Activated naive CD4-positive, alpha-beta T cell treated with anti-CD3 and anti-CD28 coated beads for 36 hours (primary cell): ENCODE measurements around the gene CRB1. TPM values are rescaled to one million over a fixed set of nuclear protein-coding genes. Genes with fewer than 3 reads are reported as not detected.

Experiments used
- CTCF ChIA-PET: fragments of 350-600 bp; sonication (Branson Sonifier 250); formaldehyde crosslinking; loops from one replicate; lab custom pipeline; 2021; ENCODE audit warnings: antibody characterized with exemption; lab: Charles Lee
- DNase-seq: peaks from one replicate; pipeline ENCODE4 v3.0.0-alpha.2; 2020
- H3K27ac Mint-ChIP-seq: one replicate; pipeline ENCODE4 v1.8.0; 2021; ENCODE audit warnings: mild to moderate bottlenecking, mixed read lengths
- H3K27me3 Mint-ChIP-seq: one replicate; pipeline ENCODE4 v1.8.0; 2021; ENCODE audit warnings: low read depth, mixed read lengths
- H3K36me3 Mint-ChIP-seq: one replicate; pipeline ENCODE4 v1.8.0; 2021; ENCODE audit warnings: low read depth, mixed read lengths
- H3K4me1 Mint-ChIP-seq: one replicate; pipeline ENCODE4 v1.8.0; 2021; ENCODE audit warnings: low read depth, mixed read lengths
- H3K4me3 Mint-ChIP-seq: one replicate; pipeline ENCODE4 v1.8.0; 2021; ENCODE audit warnings: mild to moderate bottlenecking, moderate library complexity, mixed read lengths
- H3K9me3 Mint-ChIP-seq: one replicate; pipeline ENCODE4 v1.8.0; 2021; ENCODE audit warnings: mixed read lengths
- intact Hi-C: fragments of 100-400 bp; cut with micrococcal nuclease; formaldehyde crosslinking; loops from one replicate; pipeline ENCODE4 v1.15.1; 2023
- total RNA-seq, 2 experiments: library from RNA; stranded (reverse); gene quantifications; one replicate each; pipeline ENCODE4 v1.2.3, GENCODE V29; 2021

The CRB1 gene
- total RNA-seq, 2 experiments from 2014 or later: not detected

DNA sequence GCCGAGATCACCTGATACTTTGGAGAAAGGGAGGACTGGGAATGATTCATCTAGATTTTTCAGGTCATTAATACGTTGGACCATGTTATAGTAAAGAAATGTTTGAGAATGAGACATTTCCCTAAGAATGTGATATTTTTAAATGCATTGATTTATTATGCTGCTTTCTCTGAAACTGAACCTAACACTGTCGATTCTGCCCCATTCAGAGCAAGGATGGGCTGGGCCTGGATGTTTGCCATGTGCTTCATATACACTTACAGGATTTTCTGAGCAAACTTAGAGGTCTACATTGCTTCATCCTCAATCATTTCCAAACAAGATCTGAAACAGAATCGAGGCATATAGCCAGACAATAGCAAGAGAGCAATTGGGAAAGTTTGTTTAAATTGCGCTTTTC is 183.3 kb downstream of the CRB1 start:
- no peaks in the 10 kb centered on the region for H3K9me3 Mint-ChIP-seq
- no peak overlapping the region for H3K27ac Mint-ChIP-seq
- DNase-seq: no peak
- H3K27me3 Mint-ChIP-seq: no peaks in the 10 kb centered on the region
- intact Hi-C loops: no loop called here
- no peaks in the 10 kb centered on the region for H3K4me1 Mint-ChIP-seq
- H3K4me3 Mint-ChIP-seq: no peak overlapping the region
- no peaks in the 10 kb centered on the region for H3K36me3 Mint-ChIP-seq
- CTCF ChIA-PET: no interaction called here

DNA sequence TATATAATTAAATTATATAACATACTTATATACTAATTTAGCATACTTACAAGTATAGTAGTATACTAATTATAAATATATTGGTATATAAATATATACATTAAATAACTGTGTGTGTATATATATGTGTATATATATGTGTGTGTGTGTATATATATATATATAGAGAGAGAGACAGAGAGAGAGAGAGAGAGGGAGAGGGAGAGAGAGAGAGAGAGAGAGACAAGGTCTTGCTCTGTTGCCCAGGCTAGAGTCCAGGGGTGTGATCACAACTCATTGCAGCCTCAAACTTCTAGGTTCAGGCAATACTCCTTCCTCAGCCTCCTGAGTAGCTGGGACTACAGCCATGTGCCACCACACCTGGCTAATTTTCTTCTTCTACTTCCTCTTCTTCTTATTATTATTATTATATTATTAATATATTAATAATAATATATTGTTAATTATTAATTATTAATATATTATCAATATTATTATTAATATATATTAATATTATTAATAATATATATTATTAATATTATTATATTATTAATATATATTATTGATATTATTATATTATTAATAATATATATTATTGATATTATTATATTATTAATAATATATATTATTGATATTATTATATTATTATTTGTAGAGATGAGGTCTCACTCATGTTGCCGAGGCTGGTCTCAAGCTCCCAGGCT is 185.5 kb downstream of the CRB1 start:
- no peaks in the 10 kb centered on the region for H3K36me3 Mint-ChIP-seq
- H3K9me3 Mint-ChIP-seq: no peaks in the 10 kb centered on the region
- DNase-seq: no peak
- no peaks in the 10 kb centered on the region for H3K4me1 Mint-ChIP-seq
- H3K4me3 Mint-ChIP-seq: no peak overlapping the region
- H3K27me3 Mint-ChIP-seq: no peaks in the 10 kb centered on the region
- CTCF ChIA-PET: no interaction called here
- no peak overlapping the region for H3K27ac Mint-ChIP-seq
- intact Hi-C loops: no loop called here

DNA sequence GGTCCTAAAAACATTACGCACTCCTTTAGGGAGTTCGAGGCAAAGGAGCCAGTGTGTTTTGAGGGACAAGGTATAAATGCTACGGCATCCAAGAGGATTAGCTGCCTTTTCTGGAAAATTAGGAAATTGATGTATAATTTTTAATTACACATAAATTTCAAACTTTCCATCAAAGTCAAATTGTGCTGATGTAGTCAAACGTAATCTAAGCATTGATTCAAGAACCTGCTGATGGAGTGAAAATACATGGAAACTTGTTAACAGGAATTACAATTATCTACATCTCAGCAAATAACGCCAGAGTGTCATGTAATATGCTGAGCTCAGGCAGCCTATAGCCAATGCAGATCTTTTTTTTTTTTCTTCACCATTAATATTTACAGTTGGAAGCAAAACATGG is 194.5 kb downstream of the CRB1 start:
- CTCF ChIA-PET: no interaction called here
- H3K27ac Mint-ChIP-seq: no peak overlapping the region
- no peaks in the 10 kb centered on the region for H3K9me3 Mint-ChIP-seq
- no peak for DNase-seq
- no peak overlapping the region for H3K4me3 Mint-ChIP-seq
- H3K36me3 Mint-ChIP-seq: no peaks in the 10 kb centered on the region
- H3K27me3 Mint-ChIP-seq: no peaks in the 10 kb centered on the region
- no peaks in the 10 kb centered on the region for H3K4me1 Mint-ChIP-seq
- intact Hi-C loops: no loop called here

GRCh38 chr1:197463142-197463541 is 195.1 kb downstream of the CRB1 start:
- Mint-ChIP-seq H3K27me3 (no peaks in the 10 kb centered on the region), H3K4me1 (no peaks in the 10 kb centered on the region), H3K36me3 (no peaks in the 10 kb centered on the region), H3K9me3 (no peaks in the 10 kb centered on the region), H3K27ac (no peak overlapping the region), H3K4me3 (no peak overlapping the region)
- intact Hi-C loops: no loop called here
- DNase-seq: no peak
- CTCF ChIA-PET: no interaction called here

- peaks cover 2% of the 10 kb centered on the region for H3K27me3 Mint-ChIP-seq
- no peaks in the 10 kb centered on the region for H3K9me3 Mint-ChIP-seq
- no peak overlapping the region for H3K27ac Mint-ChIP-seq
- no peak for DNase-seq
- H3K36me3 Mint-ChIP-seq: no peaks in the 10 kb centered on the region
- no peaks in the 10 kb centered on the region for H3K4me1 Mint-ChIP-seq
- H3K4me3 Mint-ChIP-seq: no peak overlapping the region
- CTCF ChIA-PET: no interaction called here
- intact Hi-C loops: no loop called here
Measured at GRCh38 chr1:197464044-197464443, 196.0 kb downstream of the CRB1 start.

GRCh38 chr1:197465528-197466327 is 197.7 kb downstream of the CRB1 start:
- CTCF ChIA-PET: no interaction called here
- DNase-seq: no peak
- intact Hi-C loops: no loop called here
- no peak overlapping the region for H3K27ac Mint-ChIP-seq
- peaks cover 6% of the 10 kb centered on the region for H3K4me1 Mint-ChIP-seq
- H3K36me3 Mint-ChIP-seq: no peaks in the 10 kb centered on the region
- peaks cover 2% of the 10 kb centered on the region for H3K27me3 Mint-ChIP-seq
- H3K4me3 Mint-ChIP-seq: no peak overlapping the region
- H3K9me3 Mint-ChIP-seq: no peaks in the 10 kb centered on the region

DNA sequence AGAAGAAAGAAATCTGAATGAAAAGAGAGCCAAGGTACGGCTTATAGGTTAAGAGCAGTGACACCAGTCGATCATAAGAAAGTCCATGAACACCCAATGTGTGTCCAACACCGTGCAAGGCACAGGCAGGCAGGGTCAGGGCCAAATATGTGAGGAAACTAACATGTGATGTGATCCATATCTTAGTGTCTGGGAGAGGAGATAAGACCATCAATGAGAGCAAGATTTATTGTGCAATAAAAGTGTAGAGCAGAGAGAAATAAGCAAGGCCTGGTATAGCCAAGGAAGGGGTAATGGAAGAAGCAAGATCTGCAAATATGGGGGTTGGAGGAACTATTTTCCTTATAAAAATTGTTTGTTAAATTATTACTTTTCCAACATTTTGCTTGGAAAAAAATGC is 198.8 kb downstream of the CRB1 start:
- H3K4me3 Mint-ChIP-seq: no peak overlapping the region
- H3K9me3 Mint-ChIP-seq: no peaks in the 10 kb centered on the region
- H3K36me3 Mint-ChIP-seq: no peaks in the 10 kb centered on the region
- H3K27me3 Mint-ChIP-seq: peaks cover 2% of the 10 kb centered on the region
- peaks cover 6% of the 10 kb centered on the region for H3K4me1 Mint-ChIP-seq
- CTCF ChIA-PET: no interaction called here
- intact Hi-C loops: no loop called here
- DNase-seq: no peak
- H3K27ac Mint-ChIP-seq: no peak overlapping the region

- intact Hi-C loops: no loop called here
- no peak overlapping the region for H3K27ac Mint-ChIP-seq
- no peak for DNase-seq
- no peaks in the 10 kb centered on the region for H3K9me3 Mint-ChIP-seq
- CTCF ChIA-PET: no interaction called here
- no peaks in the 10 kb centered on the region for H3K36me3 Mint-ChIP-seq
- peaks cover 2% of the 10 kb centered on the region for H3K27me3 Mint-ChIP-seq
- peaks cover 6% of the 10 kb centered on the region for H3K4me1 Mint-ChIP-seq
- no peak overlapping the region for H3K4me3 Mint-ChIP-seq
Measured at GRCh38 chr1:197467881-197468280, 199.8 kb downstream of the CRB1 start.

DNA sequence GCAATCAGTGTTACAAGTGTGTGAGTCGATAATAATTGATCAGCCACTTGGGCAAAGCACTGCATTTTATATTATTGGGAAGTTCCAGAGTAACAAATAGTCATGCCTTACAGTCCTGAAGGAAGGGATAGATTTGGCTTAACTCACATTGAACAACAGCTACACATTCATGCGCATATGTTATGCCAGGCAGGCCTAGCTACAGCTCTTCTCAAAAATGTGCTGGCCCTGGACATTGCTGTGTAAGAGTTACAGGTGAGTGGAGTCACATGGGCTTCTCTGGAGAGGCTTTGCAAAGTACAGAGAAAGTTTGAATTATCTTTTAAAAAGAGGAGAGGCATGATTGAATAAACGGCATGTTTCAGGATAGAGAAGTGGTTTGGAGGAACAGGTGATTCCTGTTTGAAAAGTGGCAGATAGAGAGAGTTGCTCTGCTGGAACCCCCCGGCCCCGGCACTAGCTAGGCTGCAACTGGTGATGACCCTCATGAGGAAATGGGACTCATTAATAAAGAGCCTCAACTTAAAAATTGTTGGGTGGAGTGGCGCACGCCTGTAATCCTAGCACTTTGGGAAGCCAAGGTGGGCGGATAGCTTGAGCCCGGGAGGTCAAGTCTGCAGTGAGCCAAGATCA is 200.6 kb downstream of the CRB1 start:
- DNase-seq: no peak
- H3K9me3 Mint-ChIP-seq: no peaks in the 10 kb centered on the region
- H3K27ac Mint-ChIP-seq: no peak overlapping the region
- H3K4me1 Mint-ChIP-seq: peaks cover 6% of the 10 kb centered on the region
- H3K36me3 Mint-ChIP-seq: no peaks in the 10 kb centered on the region
- peaks cover 2% of the 10 kb centered on the region for H3K27me3 Mint-ChIP-seq
- intact Hi-C loops: no loop called here
- H3K4me3 Mint-ChIP-seq: no peak overlapping the region
- CTCF ChIA-PET: no interaction called here

GRCh38 chr1:197469620-197470210 is 201.7 kb downstream of the CRB1 start:
- no peak for DNase-seq
- intact Hi-C loops: no loop called here
- no peak overlapping the region for H3K27ac Mint-ChIP-seq
- no peaks in the 10 kb centered on the region for H3K9me3 Mint-ChIP-seq
- H3K4me1 Mint-ChIP-seq: peaks cover 6% of the 10 kb centered on the region
- H3K27me3 Mint-ChIP-seq: peaks cover 2% of the 10 kb centered on the region
- no peak overlapping the region for H3K4me3 Mint-ChIP-seq
- no peaks in the 10 kb centered on the region for H3K36me3 Mint-ChIP-seq
- CTCF ChIA-PET: interaction anchor here (0.6 to 1.7 kb wide), 4 partner anchors 69 to 455 kb away, joined by 3 to 6 read pairs (median 4); no protein-coding TSS in a partner anchor

- no peaks in the 10 kb centered on the region for H3K9me3 Mint-ChIP-seq
- no peak overlapping the region for H3K27ac Mint-ChIP-seq
- DNase-seq: no peak
- no peaks in the 10 kb centered on the region for H3K36me3 Mint-ChIP-seq
- no peak overlapping the region for H3K4me3 Mint-ChIP-seq
- H3K4me1 Mint-ChIP-seq: peaks cover 6% of the 10 kb centered on the region
- peaks cover 2% of the 10 kb centered on the region for H3K27me3 Mint-ChIP-seq
- intact Hi-C loops: no loop called here
- CTCF ChIA-PET: interaction anchor here (1.1 to 1.7 kb wide), 3 partner anchors 70 to 454 kb away, joined by 4 to 6 read pairs (median 4); no protein-coding TSS in a partner anchor
Measured at GRCh38 chr1:197470330-197470729, 202.3 kb downstream of the CRB1 start.

- DNase-seq: no peak
- H3K4me1 Mint-ChIP-seq: peaks cover 6% of the 10 kb centered on the region
- intact Hi-C loops: no loop called here
- no peak overlapping the region for H3K4me3 Mint-ChIP-seq
- no peaks in the 10 kb centered on the region for H3K36me3 Mint-ChIP-seq
- H3K9me3 Mint-ChIP-seq: no peaks in the 10 kb centered on the region
- H3K27me3 Mint-ChIP-seq: peaks cover 2% of the 10 kb centered on the region
- CTCF ChIA-PET: interaction anchor here (0.7 to 1.7 kb wide), 3 partner anchors 71 to 213 kb away, joined by 4 to 6 read pairs (median 4); no protein-coding TSS in a partner anchor
- no peak overlapping the region for H3K27ac Mint-ChIP-seq
Measured at GRCh38 chr1:197471248-197471985, 203.4 kb downstream of the CRB1 start.
